Activated CD4-positive, alpha-beta memory T cell treated with anti-CD3 and anti-CD28 coated beads, Interleukin-2, amount 10 ng/mL, durations not matched to agents 7 days and 5 days (primary cell): ENCODE measurements around the gene ETNK1. TPM values are rescaled to one million over a fixed set of nuclear protein-coding genes. Genes with fewer than 3 reads are reported as not detected.
"Not testable (repeated sequence)": the region's sequence is repeated elsewhere in the genome, so short reads cannot be mapped to it uniquely, and the experiment has no call there.

Source experiments
- CTCF ChIA-PET: fragments of 350-600 bp; sonication (Branson Sonifier 250); formaldehyde crosslinking; loops from one replicate; lab custom pipeline; 2021; ENCODE audit warnings: antibody characterized with exemption, inconsistent platforms; lab: Charles Lee
- POLR2A ChIA-PET: fragments of 350-600 bp; sonication (Branson Sonifier 250); formaldehyde crosslinking; loops from one replicate; lab custom pipeline; 2021; ENCODE audit warnings: antibody characterized with exemption; lab: Charles Lee
- DNase-seq: peaks from one replicate; pipeline ENCODE4 v3.0.0-alpha.2; 2020
- H3K27ac Mint-ChIP-seq: one replicate; pipeline ENCODE4 v1.8.0; 2021; ENCODE audit warnings: mild to moderate bottlenecking, mixed read lengths
- H3K27me3 Mint-ChIP-seq: one replicate; pipeline ENCODE4 v1.8.0; 2021; ENCODE audit warnings: mixed read lengths
- H3K36me3 Mint-ChIP-seq: one replicate; pipeline ENCODE4 v1.8.0; 2021; ENCODE audit warnings: low read depth, mixed read lengths
- H3K4me1 Mint-ChIP-seq: one replicate; pipeline ENCODE4 v1.8.0; 2021; ENCODE audit warnings: mixed read lengths
- H3K4me3 Mint-ChIP-seq: one replicate; pipeline ENCODE4 v1.8.0; 2021; ENCODE audit warnings: mild to moderate bottlenecking, mixed read lengths
- H3K9me3 Mint-ChIP-seq: one replicate; pipeline ENCODE4 v1.8.0; 2021; ENCODE audit warnings: mixed read lengths
- total RNA-seq, 2 experiments: library from RNA; stranded (reverse); gene quantifications; one replicate each; pipeline ENCODE4 v1.2.3, GENCODE V29; 2021

Gene ETNK1
- total RNA-seq, 2 experiments from 2014 or later, result 72.0 to 84.9 TPM

DNA sequence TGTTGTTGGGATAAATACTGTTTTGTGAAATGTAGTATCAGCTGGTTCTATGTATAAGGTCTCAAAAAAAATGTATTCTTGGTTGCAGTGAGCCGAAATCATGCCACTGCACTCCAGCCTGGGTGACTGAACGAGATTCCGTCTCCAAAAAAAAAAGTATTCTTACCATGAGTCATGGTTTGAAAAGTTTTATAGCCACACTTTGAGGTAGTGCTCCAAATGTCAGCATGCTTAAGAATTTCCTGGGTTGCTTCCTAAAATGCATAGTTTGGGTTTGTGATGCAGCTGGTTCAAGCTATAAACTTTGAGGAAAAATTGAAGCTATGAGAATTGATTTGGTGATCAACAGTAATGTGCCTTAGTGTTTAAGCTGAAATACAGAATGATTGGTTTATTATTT lies 48.0 kb downstream of the ETNK1 start:
- H3K27me3 Mint-ChIP-seq, result no peaks in the 10 kb centered on the region
- ChIA-PET CTCF (interaction anchor here (1.0 to 1.2 kb wide), 4 partner anchors 9 to 143 kb away, joined by 3 to 6 read pairs (median 3); partner anchors contain the start of gene C2CD5), POLR2A (interaction anchor here (0.5 kb wide), 1 partner anchor 165 kb away, joined by 4 read pairs; no protein-coding TSS in a partner anchor)
- H3K4me3 Mint-ChIP-seq, result no peak overlapping the region
- H3K36me3 Mint-ChIP-seq, result peaks cover 55% of the 10 kb centered on the region
- no peak for DNase-seq
- H3K9me3 Mint-ChIP-seq, result peaks cover 2% of the 10 kb centered on the region
- H3K27ac Mint-ChIP-seq, result no peak overlapping the region
- no peaks in the 10 kb centered on the region for H3K4me1 Mint-ChIP-seq

DNA sequence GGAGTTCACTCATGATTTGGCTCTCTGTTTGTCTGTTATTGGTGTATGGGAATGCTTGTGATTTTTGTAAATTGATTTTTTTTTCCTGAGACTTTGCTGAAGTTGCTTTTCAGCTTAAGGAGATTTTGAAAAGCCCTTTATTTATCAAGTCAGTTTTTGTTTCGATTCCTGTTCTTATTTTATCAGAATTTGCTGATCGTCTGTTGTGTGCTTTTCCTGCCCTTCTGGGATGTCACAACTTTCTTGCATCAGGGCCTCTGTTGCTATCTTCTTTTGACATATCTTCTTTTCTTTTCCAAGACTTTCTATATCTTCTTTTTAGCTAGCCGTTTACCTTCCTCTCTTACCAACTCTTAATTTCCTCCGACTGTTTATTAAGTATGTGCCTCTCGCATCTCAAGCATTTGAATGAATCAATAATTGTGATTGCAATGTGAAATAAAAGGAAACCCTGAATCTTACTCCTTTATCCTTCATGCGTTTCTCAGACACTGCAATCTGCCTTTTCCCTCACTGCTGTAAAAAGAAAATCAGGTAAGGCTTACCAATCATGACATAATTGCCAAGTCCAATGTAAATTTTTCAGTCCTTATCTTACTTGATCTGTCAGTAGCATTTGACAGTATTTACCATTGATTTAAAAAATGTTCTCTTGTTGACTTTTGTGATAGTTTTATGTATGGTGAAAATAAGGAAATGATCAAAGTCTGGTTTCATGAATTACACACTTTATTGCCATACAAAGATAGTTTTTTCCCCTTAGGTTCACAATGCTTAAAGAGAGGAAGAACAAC lies 53.0 kb downstream of the ETNK1 start:
- peaks cover 71% of the 10 kb centered on the region for H3K36me3 Mint-ChIP-seq
- no peaks in the 10 kb centered on the region for H3K27me3 Mint-ChIP-seq
- no peaks in the 10 kb centered on the region for H3K4me1 Mint-ChIP-seq
- no peak overlapping the region for H3K27ac Mint-ChIP-seq
- no peak overlapping the region for H3K4me3 Mint-ChIP-seq
- H3K9me3 Mint-ChIP-seq, result peaks cover 2% of the 10 kb centered on the region
- POLR2A ChIA-PET, result no interaction called here
- DNase-seq, result no peak
- CTCF ChIA-PET, result no interaction called here

DNA sequence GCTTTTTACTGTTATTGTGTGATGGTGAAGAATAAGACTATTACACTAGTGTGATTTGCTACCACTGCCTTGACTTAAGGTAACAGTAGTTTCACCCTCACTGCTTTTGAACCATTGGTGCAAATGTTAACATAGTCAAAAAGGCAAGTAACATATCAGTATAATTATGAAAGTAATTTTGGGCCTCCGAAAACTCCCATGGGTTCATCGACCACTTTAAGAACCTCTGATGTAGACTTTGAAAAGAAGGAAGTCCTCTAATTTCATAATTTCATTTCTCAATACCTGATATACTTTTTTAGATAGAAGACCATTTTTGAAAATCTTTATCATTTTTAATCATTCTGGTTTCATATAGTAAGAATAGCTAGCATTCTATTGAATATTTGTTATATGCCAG lies 57.7 kb downstream of the ETNK1 start:
- H3K27ac Mint-ChIP-seq, result no peak overlapping the region
- H3K27me3 Mint-ChIP-seq, result no peaks in the 10 kb centered on the region
- ChIA-PET CTCF (interaction anchor here (1.2 kb wide), 1 partner anchor 10 kb away, joined by 6 read pairs; no protein-coding TSS in a partner anchor), POLR2A (interaction anchor here (1.1 kb wide), 1 partner anchor 138 kb away, joined by 4 read pairs; the partner anchor contains the start of gene C2CD5)
- H3K36me3 Mint-ChIP-seq, result peaks cover 58% of the 10 kb centered on the region
- H3K4me3 Mint-ChIP-seq, result no peak overlapping the region
- no peak for DNase-seq
- peaks cover 6% of the 10 kb centered on the region for H3K9me3 Mint-ChIP-seq
- H3K4me1 Mint-ChIP-seq, result peaks cover 17% of the 10 kb centered on the region

GRCh38 chr12:22683131-22683530 lies 58.2 kb downstream of the ETNK1 start:
- Mint-ChIP-seq H3K27me3 (no peaks in the 10 kb centered on the region), H3K36me3 (peaks cover 55% of the 10 kb centered on the region), H3K4me1 (peaks cover 19% of the 10 kb centered on the region), H3K4me3 (no peak overlapping the region), H3K9me3 (peaks cover 6% of the 10 kb centered on the region), H3K27ac (no peak overlapping the region)
- POLR2A ChIA-PET, result interaction anchor here (1.1 kb wide), 1 partner anchor 138 kb away, joined by 4 read pairs; the partner anchor contains the start of gene C2CD5
- CTCF ChIA-PET, result no interaction called here
- no peak for DNase-seq

DNA sequence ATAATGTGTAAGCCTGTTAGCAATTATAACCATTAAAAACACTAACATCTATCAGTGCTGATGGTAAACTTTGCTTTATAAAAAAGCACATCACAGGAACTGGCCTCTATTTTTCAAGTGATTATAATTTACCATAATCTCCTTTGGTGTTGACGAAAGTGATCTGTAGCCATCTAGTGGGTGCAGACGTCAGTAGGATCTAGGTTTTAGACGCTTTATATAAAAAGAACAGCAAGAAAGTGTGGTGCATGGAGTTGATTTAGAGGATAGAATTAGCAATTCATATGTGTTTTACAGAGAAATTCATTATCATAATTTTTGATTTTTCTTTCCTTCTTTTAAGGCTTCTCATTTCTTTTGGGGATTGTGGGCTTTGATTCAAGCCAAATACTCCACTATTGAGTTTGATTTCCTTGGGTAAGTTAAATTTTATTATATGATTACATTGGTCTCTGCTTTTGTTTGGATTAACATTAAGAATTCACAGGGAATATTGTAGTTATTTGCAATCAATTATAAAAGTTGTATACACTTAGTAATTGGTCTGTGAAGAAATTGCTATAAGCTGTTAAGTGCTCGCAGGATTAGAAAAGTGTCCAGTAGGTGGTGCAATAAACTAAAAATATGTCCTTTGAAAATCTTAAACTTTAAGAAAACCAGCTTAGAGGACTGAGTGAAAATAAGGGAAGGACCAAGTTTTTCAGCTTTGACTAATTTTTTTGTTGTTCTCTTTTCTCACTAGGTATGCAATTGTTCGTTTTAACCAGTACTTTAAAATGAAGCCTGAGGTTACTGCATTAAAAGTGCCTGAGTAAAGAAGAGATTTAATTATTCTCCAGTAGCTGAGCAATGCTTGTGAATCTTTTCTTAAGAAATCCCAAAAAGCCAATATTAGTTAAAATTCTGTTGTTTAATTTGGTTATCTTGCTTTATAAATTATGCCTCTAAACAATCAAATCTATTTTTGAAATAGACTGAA lies 59.5 kb downstream of the ETNK1 start:
- ChIA-PET POLR2A (interaction anchor here (1.1 kb wide), 1 partner anchor 140 kb away, joined by 3 read pairs; the partner anchor contains the start of gene C2CD5), CTCF (interaction anchor here (0.8 to 2.9 kb wide), 8 partner anchors 10 to 371 kb away, joined by 3 to 9 read pairs (median 4); partner anchors contain the start of gene C2CD5)
- no peak overlapping the region for H3K4me3 Mint-ChIP-seq
- peaks cover 19% of the 10 kb centered on the region for H3K4me1 Mint-ChIP-seq
- no peaks in the 10 kb centered on the region for H3K27me3 Mint-ChIP-seq
- peaks cover 6% of the 10 kb centered on the region for H3K9me3 Mint-ChIP-seq
- H3K27ac Mint-ChIP-seq, result no peak overlapping the region
- DNase-seq, result no peak
- peaks cover 44% of the 10 kb centered on the region for H3K36me3 Mint-ChIP-seq

DNA sequence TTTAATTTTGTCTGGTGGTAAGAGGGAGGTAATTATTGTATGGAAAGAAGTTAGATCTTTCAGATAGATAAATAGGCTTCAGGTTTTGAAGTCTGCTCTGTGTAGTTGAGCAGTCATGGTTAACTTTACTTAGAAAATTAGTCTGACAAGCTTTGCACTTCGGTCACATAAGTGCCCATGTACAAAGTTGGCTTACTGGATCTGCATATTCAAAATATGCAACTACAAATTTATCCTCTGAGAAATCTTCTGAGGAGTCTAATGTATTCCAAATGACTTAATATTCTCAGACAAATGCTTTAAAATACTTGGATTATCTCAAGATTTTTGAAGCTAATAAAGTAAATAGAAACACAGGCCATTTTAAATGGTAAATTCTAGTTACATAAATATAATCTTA lies 61.2 kb downstream of the ETNK1 start:
- no peak overlapping the region for H3K4me3 Mint-ChIP-seq
- CTCF ChIA-PET, result interaction anchor here (0.8 to 2.9 kb wide), 3 partner anchors 12 to 521 kb away, joined by 3 to 9 read pairs (median 4); partner anchors contain the start of gene ETNK1
- POLR2A ChIA-PET, result interaction anchor here (1.3 to 2.2 kb wide), 2 partner anchors 61 to 277 kb away, joined by 4 to 10 read pairs; partner anchors contain the start of gene ETNK1
- DNase-seq, result no peak
- no peaks in the 10 kb centered on the region for H3K27me3 Mint-ChIP-seq
- H3K36me3 Mint-ChIP-seq, result peaks cover 33% of the 10 kb centered on the region
- H3K4me1 Mint-ChIP-seq, result peaks cover 19% of the 10 kb centered on the region
- peaks cover 6% of the 10 kb centered on the region for H3K9me3 Mint-ChIP-seq
- H3K27ac Mint-ChIP-seq, result no peak overlapping the region

GRCh38 chr12:22687361-22688076 lies 62.5 kb downstream of the ETNK1 start:
- Mint-ChIP-seq H3K4me1 (peaks cover 28% of the 10 kb centered on the region), H3K4me3 (no peak overlapping the region), H3K27me3 (no peaks in the 10 kb centered on the region), H3K36me3 (peaks cover 45% of the 10 kb centered on the region), H3K9me3 (peaks cover 10% of the 10 kb centered on the region), H3K27ac (peak overlapping the region; percentile 69)
- CTCF ChIA-PET, result interaction anchor here (2.2 kb wide), 1 partner anchor 63 kb away, joined by 4 read pairs; the partner anchor contains the start of gene ETNK1
- peak; percentile 28 for DNase-seq
- POLR2A ChIA-PET, result interaction anchor here (1.3 to 2.2 kb wide), 3 partner anchors 63 to 278 kb away, joined by 4 to 10 read pairs (median 10); partner anchors contain the start of genes C2CD5 and ETNK1

DNA sequence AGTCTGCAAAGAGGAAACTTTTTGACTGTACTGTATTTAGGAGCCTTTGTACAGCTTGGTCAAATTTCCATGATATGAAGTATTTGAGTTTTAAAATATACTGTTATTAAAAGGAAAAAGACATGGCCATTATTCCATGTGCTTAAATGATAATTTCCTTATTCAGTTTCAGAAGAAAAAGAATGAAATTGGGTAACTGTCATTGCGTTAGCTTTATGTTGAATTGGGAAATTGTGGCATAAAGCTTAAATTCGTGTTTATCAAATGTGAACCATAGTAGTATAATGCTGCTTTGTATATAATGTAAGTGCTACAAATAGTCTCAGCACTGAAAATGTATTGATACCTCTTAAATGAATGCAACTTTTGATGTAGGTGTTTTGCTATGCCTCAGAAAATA lies 64.9 kb downstream of the ETNK1 start:
- peaks cover 1% of the 10 kb centered on the region for H3K27me3 Mint-ChIP-seq
- peaks cover 11% of the 10 kb centered on the region for H3K9me3 Mint-ChIP-seq
- H3K4me3 Mint-ChIP-seq, result no peak overlapping the region
- CTCF ChIA-PET, result no interaction called here
- H3K36me3 Mint-ChIP-seq, result peaks cover 33% of the 10 kb centered on the region
- H3K27ac Mint-ChIP-seq, result no peak overlapping the region
- H3K4me1 Mint-ChIP-seq, result peaks cover 27% of the 10 kb centered on the region
- POLR2A ChIA-PET, result no interaction called here
- no peak for DNase-seq

GRCh38 chr12:22691319-22691718 lies 66.3 kb downstream of the ETNK1 start:
- Mint-ChIP-seq H3K27me3 (peaks cover 11% of the 10 kb centered on the region), H3K9me3 (peaks cover 11% of the 10 kb centered on the region), H3K4me1 (peaks cover 23% of the 10 kb centered on the region), H3K4me3 (no peak overlapping the region), H3K27ac (no peak overlapping the region), H3K36me3 (peaks cover 28% of the 10 kb centered on the region)
- ChIA-PET CTCF (no interaction called here), POLR2A (no interaction called here)
- DNase-seq, result no peak

DNA sequence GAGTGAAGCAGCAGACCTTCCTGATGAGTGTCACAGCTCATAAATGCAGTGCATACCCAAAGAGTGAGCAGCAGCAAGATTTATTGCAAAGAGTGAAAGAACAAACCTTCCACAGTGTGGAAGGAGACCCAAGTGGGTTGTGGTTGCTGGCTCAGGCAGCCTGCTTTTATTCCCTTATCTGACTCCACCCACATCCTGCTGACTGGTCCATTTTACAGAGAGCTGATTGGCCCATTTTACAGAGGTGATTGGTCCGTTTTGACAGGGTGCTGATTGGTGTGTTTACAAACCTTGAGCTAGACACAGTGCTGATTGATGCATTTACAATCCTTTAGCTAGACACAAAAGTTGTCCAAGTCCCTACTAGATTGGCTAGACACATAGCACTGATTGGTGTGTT lies 67.5 kb downstream of the ETNK1 start:
- H3K27ac Mint-ChIP-seq, POLR2A ChIA-PET, H3K9me3 Mint-ChIP-seq, DNase-seq, CTCF ChIA-PET, H3K4me3 Mint-ChIP-seq: not testable (repeated sequence)
- peaks cover 21% of the 10 kb centered on the region for H3K27me3 Mint-ChIP-seq
- H3K36me3 Mint-ChIP-seq, result peaks cover 17% of the 10 kb centered on the region
- peaks cover 16% of the 10 kb centered on the region for H3K4me1 Mint-ChIP-seq

DNA sequence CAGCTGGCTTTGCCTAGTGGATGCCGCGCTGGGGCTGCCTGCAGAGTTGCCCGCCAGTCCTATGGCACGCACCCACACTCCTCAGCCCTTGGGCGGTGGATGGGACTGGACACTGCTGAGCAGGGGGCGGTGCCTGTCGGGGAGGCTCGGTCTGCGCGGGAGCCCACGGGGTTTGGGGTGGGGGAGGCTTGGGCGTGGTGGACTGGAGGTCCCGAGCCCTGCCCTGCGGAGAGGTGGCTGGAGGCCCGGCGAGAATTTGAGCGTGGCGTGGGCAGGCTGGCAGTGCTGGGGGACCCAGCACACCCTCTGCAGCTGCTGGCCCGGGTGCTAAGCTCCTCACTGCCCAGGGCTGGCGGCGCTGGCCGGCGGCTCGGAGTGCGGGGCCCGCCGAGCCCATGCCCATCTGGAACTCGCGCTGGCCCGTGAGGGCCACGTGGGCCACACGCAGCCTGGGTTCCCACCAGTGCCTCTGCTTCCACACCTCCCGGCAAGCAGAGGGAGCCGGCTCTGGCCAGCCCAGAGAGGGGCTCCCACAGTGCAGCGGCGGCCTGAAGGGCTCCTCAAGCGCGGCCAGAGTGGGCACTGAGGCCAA lies 68.1 kb downstream of the ETNK1 start:
- H3K27ac Mint-ChIP-seq, result no peak overlapping the region
- peaks cover 11% of the 10 kb centered on the region for H3K4me1 Mint-ChIP-seq
- H3K9me3 Mint-ChIP-seq, result peaks cover 5% of the 10 kb centered on the region
- CTCF ChIA-PET, result no interaction called here
- no peak for DNase-seq
- peaks cover 21% of the 10 kb centered on the region for H3K27me3 Mint-ChIP-seq
- POLR2A ChIA-PET, result no interaction called here
- peaks cover 14% of the 10 kb centered on the region for H3K36me3 Mint-ChIP-seq
- no peak overlapping the region for H3K4me3 Mint-ChIP-seq

- Mint-ChIP-seq H3K36me3 (no peaks in the 10 kb centered on the region), H3K9me3 (no peaks in the 10 kb centered on the region), H3K4me3 (no peak overlapping the region), H3K27ac (no peak overlapping the region), H3K27me3 (peaks cover 21% of the 10 kb centered on the region), H3K4me1 (peaks cover under 1% of the 10 kb centered on the region)
- POLR2A ChIA-PET, result no interaction called here
- CTCF ChIA-PET, result no interaction called here
- no peak for DNase-seq
Measured at GRCh38 chr12:22698576-22698975, 73.6 kb downstream of the ETNK1 start.
